Fibroblast of lung (primary cell): ENCODE results near the gene SLC6A5.

Experiments
- CTCF ChIP-seq, 2 donors: IDR thresholded peaks in 1 of 2; conservative IDR thresholded peaks in 1 of 2; 1 replicate in 1 of 2; 2 replicates in 1 of 2; pipeline ENCODE4 v1.5.1; 2011 to 2012; ENCODE audit warnings: low read length in 2 of 2, control low read depth in 1 of 2, inconsistent platforms in 1 of 2, low read depth in 1 of 2, mild to moderate bottlenecking in 1 of 2
- EZH2 ChIP-seq: IDR thresholded peaks from 2 replicates; pipeline ENCODE4 v1.5.1; 2012; ENCODE audit warnings: low read length, control low read depth, mild to moderate bottlenecking; ENCODE audit errors: missing control alignments

GRCh38 chr11:20592741-20593140 lies 6.7 kb upstream of the SLC6A5 start:
- TF ChIP-seq EZH2, result no peak
- TF ChIP-seq CTCF (conservative IDR thresholded peaks at IDR 0.05 in 1 of 2, IDR thresholded peaks at IDR 0.05 in 1 of 2; ENCODE audit: low read depth in 1 of 2, low read length in 2 of 2), result no peak
